Ascending aorta (tissue), 2 donors: Measurements from ENCODE around the gene FHOD1. TPM values are rescaled to one million over a fixed set of nuclear protein-coding genes. Genes with fewer than 3 reads are reported as not detected.

Experiments used
- DNase-seq, 2 donors: peaks; one replicate each; pipeline ENCODE4 v3.0.0-alpha.2; 2019; ENCODE audit warnings: low spot score in 2 of 2
- H3K27ac ChIP-seq, 2 donors: fragments of 200-600 bp; sonication (generic); one replicate each; pipeline ENCODE4 v1.5.1; 2016 to 2017; ENCODE audit warnings: mild to moderate bottlenecking in 1 of 2
- H3K27me3 ChIP-seq: fragments of 200-600 bp; sonication (generic); one replicate; pipeline ENCODE4 v1.5.1; 2017
- H3K36me3 ChIP-seq, 2 donors: fragments of 200-600 bp; sonication (generic); one replicate each; pipeline ENCODE4 v1.5.1; 2016
- H3K4me1 ChIP-seq, 2 donors: fragments of 200-600 bp; sonication (generic); one replicate each; pipeline ENCODE4 v1.5.1; 2016 to 2017; ENCODE audit warnings: mild to moderate bottlenecking in 1 of 2
- H3K4me3 ChIP-seq, 2 donors: fragments of 200-600 bp; sonication (generic); one replicate each; pipeline ENCODE4 v1.5.1; 2016 to 2017; ENCODE audit warnings: mild to moderate bottlenecking in 1 of 2
- H3K9me3 ChIP-seq, 2 donors: fragments of 200-600 bp; sonication (generic); one replicate each; pipeline ENCODE4 v1.5.1; 2016
- intact Hi-C: fragments of 100-400 bp; cut with DNase I; formaldehyde crosslinking; loops from one replicate; pipeline ENCODE4 v1.15.1; 2023
- total RNA-seq: library from RNA; depleted of rRNA; stranded (reverse); fragments of >200 nt; gene quantifications from one replicate; pipeline ENCODE4 v1.1.0, GENCODE V29; 2016
- TF ChIP-seq, protein P1 (sequence below), 3 experiments: fragments of 200-600 bp in 2 of 3; fragments of 450-650 bp in 1 of 3; sonication (generic) in 2 of 3; IDR thresholded peaks; one replicate each; pipeline ENCODE4 v1.5.1; 2016 to 2019; ENCODE audit warnings: antibody characterized with exemption in 3 of 3, mild to moderate bottlenecking in 1 of 3, moderate library complexity in 1 of 3

FHOD1 gene
- total RNA-seq, 1 donor from 2014 or later, result 20.2 TPM

DNA sequence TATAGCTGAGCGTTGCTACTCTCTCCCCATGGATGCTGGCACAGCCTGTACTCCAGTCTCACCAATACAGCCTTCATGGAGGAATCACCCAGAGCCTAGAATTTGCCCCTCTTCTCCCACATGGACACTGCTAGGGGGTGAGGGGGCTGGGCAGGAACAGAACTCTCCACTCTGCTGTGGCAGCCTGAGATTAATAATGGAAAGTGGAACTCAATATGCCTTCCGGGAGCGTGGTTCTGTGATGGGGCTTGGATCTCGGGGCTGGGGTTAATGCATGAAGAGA, 2.7 kb upstream of the FHOD1 start:
- H3K36me3 ChIP-seq, result no peaks in the 10 kb centered on the region
- intact Hi-C loops, result no loop called here
- TF ChIP-seq, protein P1, sequence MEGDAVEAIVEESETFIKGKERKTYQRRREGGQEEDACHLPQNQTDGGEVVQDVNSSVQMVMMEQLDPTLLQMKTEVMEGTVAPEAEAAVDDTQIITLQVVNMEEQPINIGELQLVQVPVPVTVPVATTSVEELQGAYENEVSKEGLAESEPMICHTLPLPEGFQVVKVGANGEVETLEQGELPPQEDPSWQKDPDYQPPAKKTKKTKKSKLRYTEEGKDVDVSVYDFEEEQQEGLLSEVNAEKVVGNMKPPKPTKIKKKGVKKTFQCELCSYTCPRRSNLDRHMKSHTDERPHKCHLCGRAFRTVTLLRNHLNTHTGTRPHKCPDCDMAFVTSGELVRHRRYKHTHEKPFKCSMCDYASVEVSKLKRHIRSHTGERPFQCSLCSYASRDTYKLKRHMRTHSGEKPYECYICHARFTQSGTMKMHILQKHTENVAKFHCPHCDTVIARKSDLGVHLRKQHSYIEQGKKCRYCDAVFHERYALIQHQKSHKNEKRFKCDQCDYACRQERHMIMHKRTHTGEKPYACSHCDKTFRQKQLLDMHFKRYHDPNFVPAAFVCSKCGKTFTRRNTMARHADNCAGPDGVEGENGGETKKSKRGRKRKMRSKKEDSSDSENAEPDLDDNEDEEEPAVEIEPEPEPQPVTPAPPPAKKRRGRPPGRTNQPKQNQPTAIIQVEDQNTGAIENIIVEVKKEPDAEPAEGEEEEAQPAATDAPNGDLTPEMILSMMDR (IDR thresholded peaks at IDR 0.05), result no peak
- no peaks in the 10 kb centered on the region for H3K9me3 ChIP-seq
- DNase-seq, result no peak
- no peak overlapping the region for H3K27ac ChIP-seq
- no peak overlapping the region for H3K4me3 ChIP-seq
- peaks cover 22 to 26% of the 10 kb centered on the region in 2 donors for H3K4me1 ChIP-seq
- peaks cover 6% of the 10 kb centered on the region for H3K27me3 ChIP-seq

DNA sequence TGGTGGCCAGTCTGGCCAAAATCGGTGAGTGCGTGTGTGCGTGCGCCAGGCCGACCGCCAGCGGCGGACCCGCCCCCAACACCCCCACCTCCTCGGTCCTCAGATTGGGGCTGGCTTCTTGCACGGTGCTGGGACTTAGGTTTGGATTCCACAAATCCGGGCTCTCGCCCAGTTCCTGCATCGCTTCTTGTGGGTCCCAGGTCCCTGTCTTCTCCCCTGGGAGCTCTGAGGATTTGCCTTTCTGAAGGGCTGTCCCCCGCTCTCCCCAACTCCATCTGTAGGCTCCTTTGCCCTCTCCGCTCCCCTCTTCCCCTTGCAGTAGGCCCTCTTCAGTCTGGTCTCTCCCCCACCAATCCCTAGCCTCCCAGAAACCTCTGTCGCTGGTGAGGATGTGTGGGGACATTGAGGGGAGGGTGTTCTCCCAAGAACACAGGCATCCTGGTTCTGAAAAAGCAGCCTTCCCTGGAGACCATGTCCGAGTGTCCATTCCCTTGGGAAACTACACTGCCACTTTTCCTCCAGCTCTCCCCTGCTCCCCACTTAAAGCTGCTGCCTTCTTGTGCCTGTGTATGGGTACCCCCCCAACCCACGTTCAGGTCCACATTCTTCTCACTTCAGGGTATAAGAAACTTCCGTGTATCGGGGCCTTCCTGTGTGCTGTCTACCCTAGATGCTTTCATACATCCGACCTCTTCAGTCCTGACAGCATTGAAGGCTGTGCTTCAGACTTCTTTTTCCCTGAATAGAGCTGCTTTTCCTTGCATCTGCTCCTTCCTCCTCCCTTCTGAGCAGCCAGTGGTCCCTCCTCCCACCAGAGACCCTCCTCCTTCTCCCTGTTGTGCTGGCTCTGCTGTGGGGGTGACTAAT, 2.1 kb upstream of the FHOD1 start:
- Histone ChIP-seq H3K27me3 (peaks cover 6% of the 10 kb centered on the region), H3K27ac (no peak overlapping the region), H3K4me1 (peaks cover 25 to 31% of the 10 kb centered on the region in 2 donors), H3K4me3 (peak overlapping the region; percentile 69 to 71), H3K36me3 (no peaks in the 10 kb centered on the region), H3K9me3 (no peaks in the 10 kb centered on the region)
- no peak for DNase-seq
- TF ChIP-seq, protein P1 (IDR thresholded peaks at IDR 0.05), result no peak
- intact Hi-C loops, result loop anchor here (10.0 kb wide), 3 partner anchors 415 to 595 kb away; partner anchors contain the start of genes ACD, C16orf86, CENPT and ENKD1

DNA sequence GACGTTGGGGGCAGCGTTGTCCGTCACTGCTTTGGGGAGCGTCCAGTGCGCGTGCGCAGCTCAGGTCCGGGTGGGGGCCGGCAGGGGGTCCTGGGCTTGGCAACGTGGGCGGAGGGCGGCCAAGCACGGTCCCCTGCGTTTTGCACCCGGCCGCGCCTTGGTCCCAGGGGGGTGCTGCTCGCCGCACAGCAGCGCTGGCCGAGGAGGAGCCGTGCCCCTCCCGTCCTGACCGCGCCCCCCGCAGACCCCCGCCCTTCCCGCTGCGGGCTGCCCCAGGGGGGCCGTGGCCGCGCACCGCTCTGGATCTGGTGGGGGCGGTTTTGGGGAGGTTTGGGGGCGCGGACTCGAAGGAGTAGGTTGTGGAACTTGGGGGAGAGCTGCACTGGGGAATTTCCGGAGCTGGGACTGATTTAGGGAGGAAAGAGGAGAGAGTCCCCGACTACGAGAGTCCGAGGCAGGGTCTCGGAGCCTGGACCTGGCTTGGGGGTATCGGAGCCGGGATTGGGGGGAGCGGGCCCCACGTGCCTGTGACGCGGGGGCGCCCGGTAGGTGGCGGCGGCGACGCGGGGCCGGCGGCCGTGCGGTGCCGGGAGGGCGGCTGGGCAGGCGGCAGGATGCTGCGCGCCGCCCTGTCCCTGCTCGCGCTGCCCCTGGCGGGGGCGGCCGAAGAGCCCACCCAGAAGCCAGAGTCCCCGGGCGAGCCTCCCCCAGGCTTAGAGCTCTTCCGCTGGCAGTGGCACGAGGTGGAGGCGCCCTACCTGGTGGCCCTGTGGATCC, 1.3 kb upstream of the FHOD1 start, which contains the start of gene SLC9A5:
Gene SLC9A5, plus strand, starts transcription at position 579 of the 777 bp plus-strand sequence. Its CDS starts 36 bp downstream, at position 615.
- H3K36me3 ChIP-seq, result no peaks in the 10 kb centered on the region
- peaks cover 6% of the 10 kb centered on the region for H3K27me3 ChIP-seq
- intact Hi-C loops, result loop anchor here (10.0 kb wide), 3 partner anchors 416 to 596 kb away; partner anchors contain the start of genes ACD, C16orf86, CENPT and ENKD1
- no peak for DNase-seq
- peak within 1 kb of the TSS in 1 of 2 donors; percentile 40 for H3K27ac ChIP-seq
- peak within 1 kb of the TSS; percentile 69 to 71 for H3K4me3 ChIP-seq
- TF ChIP-seq, protein P1 (IDR thresholded peaks at IDR 0.05), result peak in 2 of 3 experiments; percentile 23 to 50
- peaks cover 28 to 31% of the 10 kb centered on the region in 2 donors for H3K4me1 ChIP-seq
- no peaks in the 10 kb centered on the region for H3K9me3 ChIP-seq

DNA sequence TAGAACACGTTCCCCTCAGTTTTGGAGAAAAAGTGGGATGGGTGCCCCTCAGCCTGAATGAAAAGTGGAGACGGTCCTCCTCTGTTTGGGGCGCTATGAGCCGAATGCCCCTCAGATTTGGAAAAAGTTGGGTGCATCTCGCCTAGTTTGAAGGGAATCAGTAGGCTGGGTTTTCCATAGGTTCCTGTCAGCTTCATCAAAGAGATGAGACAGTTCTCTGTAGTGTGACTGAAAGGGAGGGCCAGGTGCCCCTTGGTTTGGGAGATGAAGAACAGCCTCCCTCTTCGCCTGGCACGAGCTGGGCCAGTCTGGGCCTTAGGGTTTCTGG, 756 bp upstream of the FHOD1 start:
- H3K4me3 ChIP-seq, result peak overlapping the region; percentile 69 to 71
- no peak for DNase-seq
- intact Hi-C loops, result loop anchor here (10.0 kb wide), 3 partner anchors 417 to 597 kb away; partner anchors contain the start of genes ACD, C16orf86, CENPT and ENKD1
- H3K9me3 ChIP-seq, result no peaks in the 10 kb centered on the region
- H3K4me1 ChIP-seq, result peaks cover 28 to 31% of the 10 kb centered on the region in 2 donors
- H3K27ac ChIP-seq, result peak overlapping the region in 1 of 2 donors; percentile 40
- TF ChIP-seq, protein P1 (IDR thresholded peaks at IDR 0.05), result no peak
- peaks cover 6% of the 10 kb centered on the region for H3K27me3 ChIP-seq
- H3K36me3 ChIP-seq, result no peaks in the 10 kb centered on the region

DNA sequence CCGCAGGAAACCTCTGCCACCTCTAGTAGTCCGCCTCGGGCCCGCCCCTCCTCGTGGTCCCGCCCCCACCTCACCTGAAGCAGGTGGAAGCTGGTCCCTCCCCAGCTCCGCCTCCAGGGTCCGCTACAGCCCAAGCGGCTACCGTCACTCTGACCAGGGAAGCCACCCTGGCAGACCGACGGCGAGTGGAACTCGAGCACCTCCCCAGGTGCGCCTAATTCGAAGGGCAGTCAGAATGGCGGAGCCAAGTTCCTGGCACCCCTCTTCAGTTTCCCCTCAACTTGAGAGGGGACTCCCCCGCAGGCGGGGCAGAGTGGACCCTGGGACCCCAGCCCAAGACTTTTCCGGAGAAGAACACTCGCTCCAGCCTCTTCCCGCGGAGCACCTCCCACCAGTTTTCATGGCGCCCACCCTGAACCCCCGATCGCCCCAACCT, 507 bp downstream of the FHOD1 start:
- Histone ChIP-seq H3K4me3 (peak overlapping the region; percentile 65 to 69), H3K4me1 (peaks cover 28 to 31% of the 10 kb centered on the region in 2 donors), H3K9me3 (no peaks in the 10 kb centered on the region), H3K27ac (peak overlapping the region; percentile 82 to 89), H3K27me3 (peaks cover 6% of the 10 kb centered on the region), H3K36me3 (no peaks in the 10 kb centered on the region)
- intact Hi-C loops, result loop anchor here (1.0 to 10.0 kb wide), 4 partner anchors 19 to 598 kb away; partner anchors contain the start of genes ACD, C16orf86, CENPT and ENKD1
- DNase-seq, result no peak
- TF ChIP-seq, protein P1 (IDR thresholded peaks at IDR 0.05), result no peak
